Measurements from ENCODE around the gene AMOTL2.

Gene AMOTL2

DNA sequence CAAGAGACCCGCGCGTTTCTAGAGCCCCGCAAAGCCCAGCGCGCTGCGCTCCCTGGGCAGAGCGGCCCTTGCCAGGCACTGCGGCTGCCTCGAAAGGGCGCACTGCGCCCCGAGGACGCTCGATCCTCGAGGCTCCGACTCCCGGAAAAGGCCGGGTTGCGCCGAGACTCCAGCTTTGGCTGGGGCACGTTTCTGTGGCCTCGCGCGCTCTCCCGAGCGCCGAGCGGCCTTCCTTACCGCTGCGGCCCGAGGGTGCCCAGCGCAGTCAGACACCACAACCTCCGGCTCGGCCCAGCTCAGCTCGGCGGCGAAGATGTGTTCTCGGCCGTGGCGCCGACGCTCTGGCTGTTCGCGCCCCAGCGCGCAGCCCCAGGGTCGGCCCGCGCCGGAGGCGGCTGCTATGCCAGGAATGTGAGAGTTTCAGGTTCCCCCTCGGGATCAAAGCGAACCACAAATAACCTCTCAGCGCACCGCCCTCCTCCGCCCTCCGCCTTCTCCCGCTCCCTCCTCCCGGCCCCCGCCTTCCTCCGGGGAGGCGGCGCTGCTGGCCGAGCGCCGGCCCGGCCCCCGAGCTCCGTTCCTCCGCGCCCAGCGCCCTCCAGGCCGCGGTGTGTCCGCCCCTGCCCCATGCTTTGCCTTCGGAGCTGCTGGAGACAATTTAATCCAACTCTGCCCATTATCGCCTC is at the start of gene AMOTL2:
Gene AMOTL2 (minus strand): TSS at position 343 of the 686 bp plus-strand sequence. CDS start 3,014 bp downstream, outside the sequence.
- DNase-seq, result no peak

DNA sequence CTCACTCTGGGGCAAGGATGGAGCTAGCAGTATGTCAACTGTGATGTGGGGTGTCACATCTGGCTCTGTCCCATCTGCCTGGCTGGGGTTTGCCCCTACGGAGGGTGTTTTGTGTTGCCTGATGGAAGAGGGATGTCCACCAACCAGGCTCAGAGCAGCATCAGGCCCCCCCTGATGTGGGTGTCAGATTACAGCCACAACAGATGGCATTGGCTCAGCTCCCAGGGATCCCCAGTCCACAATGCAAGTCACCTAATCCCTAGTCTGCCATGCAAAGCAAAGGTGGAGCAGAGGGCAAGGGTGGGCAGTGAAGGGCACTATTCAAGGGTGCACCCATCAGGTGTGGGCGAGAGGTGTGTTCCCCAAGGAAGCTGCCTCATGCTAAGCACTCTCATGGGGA is 48.9 kb upstream of the AMOTL2 start:
- DNase-seq, result no peak

DNA sequence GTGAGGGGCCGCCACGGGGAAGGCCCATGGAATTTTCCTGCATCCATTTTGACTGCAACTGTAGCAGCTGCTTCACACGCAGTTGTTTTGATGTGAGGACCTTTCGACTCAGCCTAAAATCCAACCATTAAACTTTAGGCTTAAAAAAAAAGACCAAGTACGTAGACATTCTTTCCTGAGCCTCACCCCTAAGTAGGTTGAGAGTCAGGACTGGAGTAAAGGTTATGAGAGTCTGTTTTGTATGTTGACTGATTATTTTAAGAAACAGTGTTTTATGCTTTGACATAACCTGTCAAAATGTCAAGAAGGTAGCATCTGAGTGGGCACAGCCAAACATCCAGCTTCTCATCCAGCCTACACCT is 45.7 kb upstream of the AMOTL2 start:
- no peak for DNase-seq

DNA sequence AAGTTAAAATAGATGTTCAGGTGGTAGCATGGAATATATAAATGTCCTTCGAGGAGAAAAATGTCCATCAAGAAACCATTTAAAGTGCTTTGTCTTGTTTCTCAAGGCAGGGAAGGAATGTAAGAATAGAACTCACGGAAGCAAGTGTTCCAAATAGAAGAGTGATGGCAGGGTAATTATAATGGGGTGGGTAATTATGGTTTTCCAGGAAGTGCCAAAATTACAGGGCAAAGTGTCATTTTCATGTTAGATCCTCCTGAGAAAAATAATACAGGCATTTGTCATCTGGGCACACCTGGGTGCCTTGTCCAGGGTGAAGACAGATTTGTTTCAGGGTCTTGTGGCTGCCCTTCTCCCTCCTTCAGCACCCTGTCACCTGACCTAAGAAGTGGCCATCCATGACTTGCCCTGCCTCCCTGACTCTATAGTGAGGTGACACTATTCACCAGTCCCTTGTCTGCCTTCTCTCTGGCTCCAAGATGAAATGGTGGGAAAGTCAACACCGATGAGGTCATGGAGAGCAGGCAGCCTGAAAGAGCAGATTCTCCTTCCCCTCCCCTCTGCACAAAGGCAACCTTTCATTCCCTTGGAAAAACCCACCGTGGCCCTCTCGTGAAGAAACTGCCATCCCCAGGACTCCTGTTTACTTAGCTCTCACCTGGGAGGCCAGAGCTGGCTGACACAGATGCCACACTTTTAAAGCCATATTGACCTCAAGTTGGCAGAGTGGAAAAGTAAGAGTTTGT is 45.1 kb upstream of the AMOTL2 start:
- no peak for DNase-seq

DNA sequence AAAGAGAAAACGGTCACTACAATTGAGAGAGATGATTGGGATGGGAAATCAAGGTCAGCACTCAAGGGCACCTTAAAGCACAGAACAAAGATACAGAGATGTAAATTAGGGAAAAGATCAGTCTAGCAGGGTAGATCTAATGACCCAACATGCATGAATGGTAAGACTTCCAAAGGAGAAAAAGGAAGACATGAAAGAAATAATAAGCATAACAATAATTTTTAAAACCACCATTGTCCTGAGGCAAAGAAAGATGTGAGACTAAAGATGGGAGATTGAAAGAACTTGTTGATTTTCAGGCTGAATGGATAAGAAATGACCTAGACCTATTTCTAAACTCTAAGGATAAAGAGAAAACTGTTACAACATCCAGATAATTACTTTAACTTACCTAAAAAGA is 34.8 kb upstream of the AMOTL2 start:
- DNase-seq, result no peak

DNA sequence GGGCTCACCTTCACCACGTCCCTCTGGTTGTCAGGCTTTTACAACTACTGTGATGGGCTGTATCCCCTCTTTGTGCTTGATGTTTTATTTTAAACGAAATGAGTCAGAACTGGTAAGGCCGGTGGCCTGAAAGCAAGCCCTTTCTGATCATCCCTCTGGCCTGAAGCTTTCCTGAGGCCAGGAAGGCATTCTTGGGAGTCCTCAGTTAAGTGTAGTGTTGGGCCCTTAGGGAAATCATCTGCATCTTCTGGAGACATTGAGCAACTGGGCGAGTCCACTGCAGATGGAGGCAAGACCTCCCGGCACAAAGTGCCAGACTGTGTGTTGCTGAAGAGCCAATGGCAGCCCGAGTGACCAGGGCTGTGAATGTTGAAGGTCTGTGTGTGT is 33.0 kb upstream of the AMOTL2 start:
- no peak for DNase-seq

DNA sequence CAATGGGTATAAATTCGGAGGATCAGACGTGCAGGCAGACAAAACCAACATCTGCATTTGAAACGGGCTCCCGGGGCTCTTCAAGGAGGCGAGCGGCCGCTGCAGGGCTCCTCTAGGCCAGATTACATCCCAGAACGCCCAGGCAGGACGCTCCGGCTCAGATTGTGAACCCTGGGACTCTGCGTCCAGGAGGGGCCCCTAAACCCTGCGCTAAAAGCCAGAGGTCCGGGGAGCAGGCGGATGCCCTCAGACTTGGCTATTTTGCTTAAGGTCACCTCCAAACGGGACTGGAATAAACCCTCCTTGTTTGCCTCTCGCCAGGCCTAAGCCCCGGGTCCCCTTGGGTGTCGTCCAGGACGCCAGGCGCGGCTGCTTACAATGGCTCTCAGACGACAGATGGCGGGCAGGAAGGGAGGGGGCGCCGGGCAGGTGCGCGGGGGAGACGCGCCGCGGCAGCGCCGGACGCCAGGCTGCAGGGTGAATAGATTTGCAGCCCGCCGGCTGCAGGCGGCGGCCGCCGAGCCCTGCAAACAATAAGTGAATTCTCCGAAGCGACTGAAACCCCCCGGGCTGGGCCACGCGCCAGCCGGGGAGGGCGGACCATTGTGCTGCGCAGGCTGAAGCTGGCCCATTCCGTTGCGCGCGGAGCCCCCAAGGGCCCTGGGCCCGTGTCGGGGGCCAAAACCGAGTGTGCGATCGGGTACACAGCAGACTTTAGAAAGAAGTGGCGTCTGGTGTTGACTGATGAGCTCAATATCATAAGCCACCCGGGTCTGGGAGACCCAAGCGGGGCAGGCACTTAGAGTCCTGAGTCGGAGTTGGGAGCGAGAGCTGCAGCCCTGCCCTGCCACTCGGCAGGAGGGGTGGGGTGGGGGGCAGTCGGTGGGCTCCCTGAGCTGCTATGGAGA is 32.3 kb upstream of the AMOTL2 start:
- DNase-seq, result no peak

DNA sequence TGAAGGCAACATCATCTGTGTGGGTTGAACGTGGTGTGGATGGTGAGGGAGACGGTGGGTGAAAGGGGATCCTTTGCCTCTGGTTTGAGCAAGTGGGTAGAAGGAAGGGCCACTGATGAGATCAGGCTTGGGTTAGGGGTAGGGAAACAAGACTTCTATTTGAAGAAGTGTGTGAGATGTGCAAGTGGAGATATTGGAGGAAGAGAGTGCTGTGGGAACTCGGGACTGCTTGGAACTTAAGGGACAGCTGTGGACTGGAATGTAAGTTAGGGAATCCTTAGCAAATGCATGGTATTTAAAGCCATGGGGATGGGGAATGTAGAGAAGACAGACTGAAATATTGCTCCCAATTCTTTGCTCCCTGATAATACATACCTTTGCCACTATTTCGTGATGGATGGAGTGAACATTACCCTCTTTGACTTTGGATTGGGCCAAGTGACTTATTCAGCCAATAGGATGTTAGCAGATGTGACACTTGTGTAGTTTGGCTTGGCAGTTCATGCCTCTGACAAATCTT is 30.2 kb upstream of the AMOTL2 start:
- no peak for DNase-seq

DNA sequence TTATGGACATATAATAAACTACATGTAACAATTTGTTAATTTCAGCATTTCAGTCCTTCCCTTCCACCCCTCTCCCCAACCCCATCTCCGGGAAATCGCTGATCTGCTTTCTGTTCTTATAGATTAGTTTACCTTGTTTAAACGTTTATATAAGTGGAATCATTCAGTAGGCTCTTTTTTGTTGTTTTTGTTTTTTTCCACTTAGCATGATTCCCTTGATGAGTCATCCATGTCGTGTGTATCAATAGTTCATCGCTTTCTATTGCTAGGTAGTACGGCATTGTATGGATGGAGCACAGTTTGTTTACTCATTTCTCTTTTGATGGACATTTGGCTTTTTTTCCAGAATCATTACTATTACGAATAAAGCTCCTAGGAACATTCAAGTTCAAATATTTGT is 23.5 kb upstream of the AMOTL2 start:
- no peak for DNase-seq

DNA sequence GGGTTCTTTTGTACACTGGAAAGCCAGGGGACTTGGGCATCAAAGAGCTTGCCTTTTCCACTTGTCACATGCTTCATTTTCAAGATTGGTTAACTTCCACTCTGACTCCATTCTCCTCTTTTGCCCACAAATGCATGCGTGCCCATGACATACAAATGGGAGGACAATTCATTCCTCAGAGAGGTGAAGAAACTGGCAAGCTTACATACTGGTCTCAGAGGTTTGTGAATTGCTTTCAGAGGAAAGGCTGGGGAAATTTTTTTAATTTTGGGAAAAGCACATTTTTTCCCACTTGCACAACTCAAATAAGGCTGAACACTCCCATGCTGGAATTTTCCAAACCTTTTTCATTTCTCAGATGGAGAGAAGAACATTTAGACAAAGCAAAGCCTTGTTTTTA is 20.9 kb upstream of the AMOTL2 start:
- DNase-seq, result no peak

DNA sequence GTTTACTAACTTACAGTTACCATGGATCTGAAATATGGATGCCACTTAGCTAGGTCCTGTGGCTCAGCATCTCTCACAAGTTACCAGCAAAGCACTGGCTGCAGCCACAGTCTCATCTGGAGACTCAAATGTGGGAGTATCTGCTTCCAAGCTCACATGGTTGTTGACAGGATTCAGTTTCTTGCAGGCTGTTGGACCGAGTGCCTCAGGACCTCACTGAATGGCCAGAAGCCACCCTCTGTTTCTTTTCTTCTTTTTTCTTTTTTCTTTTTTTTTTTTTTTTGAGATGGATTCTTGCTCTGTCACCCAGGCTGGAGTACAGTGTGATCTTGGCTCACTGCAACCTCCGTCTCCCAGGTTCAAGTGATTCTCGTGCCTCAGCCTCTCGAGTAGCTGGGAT is 20.1 kb upstream of the AMOTL2 start:
- DNase-seq, result no peak

DNA sequence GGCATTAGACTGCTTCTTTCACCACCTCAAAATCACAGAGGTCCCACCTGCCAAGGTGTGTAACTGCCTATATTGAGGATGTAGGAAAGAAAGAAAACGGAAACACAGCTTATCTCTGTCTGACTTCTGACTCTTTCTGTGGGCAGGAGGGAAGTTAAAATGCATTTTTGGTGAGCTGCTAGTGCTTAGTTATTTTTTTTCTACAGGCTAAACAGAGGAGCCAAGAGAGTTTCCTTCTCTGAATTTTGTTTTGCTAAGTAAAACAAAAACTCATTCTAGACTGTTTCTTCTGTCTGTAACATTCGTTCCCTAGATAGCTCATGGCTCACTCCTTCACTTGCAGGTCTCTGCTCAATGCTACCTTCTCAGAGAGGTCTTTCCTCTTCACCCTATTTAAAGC is 18.8 kb upstream of the AMOTL2 start:
- no peak for DNase-seq

DNA sequence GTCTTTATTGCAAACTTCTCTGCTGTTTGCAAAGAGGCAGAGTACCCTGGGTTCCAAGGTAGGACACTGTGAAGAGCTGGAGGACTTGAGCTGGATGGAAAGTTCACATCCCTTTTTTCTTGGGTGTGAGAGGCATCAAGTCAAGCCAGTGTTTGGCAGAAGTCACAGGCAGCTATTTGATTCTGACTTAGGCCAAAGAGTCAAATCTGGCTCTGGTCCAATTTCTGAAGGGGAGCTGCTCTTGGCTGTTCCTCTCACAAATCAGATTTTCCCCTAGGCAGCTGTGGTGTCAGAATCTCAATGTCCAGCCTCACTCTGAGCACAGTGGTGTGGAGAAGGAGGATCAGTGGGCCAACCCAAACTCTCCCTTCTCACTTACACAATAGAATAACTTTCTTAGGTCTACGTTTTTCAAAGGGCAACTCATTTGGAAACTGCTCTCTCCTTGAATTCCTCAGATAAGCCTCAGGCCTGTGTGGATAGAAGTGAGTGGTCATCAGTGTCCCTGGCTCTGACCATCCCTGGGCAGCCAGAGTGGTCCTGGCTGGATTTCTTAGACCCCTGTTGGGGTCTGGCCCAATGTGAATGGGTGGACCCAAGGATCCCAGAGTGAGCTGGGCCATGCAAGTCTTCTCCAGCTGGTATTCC is 18.2 kb upstream of the AMOTL2 start:
- peak; percentile 29 for DNase-seq

DNA sequence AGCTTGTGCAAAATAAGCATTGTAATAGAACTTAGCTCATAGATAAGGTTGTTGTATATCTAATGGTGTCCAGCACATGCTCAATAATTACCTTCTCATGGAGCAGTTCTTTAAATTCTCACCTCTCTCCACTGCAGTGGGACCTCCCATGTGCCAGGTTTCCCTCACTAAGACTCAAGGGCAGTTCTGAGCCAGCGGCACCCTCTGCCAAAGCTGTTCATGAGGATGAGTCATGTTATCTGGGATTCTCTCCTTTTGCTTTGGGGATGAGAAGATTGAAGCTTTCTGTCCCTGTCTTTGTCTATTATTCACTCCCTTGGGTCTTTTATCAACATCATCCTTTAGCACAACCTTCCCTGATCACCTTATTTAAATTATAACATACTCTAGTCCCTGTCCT is 15.6 kb upstream of the AMOTL2 start:
- DNase-seq, result no peak

DNA sequence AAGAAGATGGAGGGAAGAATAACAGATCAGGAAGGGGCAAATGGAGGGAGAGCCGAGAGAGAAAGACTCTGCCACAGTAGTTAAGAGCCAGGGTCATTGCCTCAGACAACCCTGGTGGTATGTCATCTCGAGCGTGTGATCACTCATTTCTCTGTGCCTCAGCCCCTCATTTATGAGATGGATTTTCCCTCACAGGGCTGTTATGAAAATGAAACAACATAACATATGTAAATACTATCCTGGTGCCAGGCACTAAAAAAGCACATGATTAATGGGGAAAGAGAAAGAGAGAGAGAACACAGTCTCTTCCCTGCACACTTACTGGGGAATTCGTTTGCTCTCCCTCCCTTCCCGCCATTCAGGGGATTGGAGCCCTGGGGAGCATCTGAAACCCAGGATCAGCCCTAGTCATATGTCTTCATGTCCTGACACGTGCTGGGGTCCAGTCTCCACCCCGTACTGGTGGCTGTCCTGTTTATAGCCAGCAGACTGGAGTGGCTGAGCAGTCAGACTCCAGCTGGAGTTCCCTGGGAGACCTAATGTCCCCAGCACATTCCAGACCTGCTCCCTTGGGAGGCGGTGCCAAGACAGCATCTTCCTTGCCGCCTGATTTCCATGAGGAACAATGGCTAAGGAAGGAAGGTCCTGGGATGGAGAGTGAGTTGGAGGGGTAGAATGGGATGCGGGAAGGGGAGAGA is 14.7 kb upstream of the AMOTL2 start:
- no peak for DNase-seq

DNA sequence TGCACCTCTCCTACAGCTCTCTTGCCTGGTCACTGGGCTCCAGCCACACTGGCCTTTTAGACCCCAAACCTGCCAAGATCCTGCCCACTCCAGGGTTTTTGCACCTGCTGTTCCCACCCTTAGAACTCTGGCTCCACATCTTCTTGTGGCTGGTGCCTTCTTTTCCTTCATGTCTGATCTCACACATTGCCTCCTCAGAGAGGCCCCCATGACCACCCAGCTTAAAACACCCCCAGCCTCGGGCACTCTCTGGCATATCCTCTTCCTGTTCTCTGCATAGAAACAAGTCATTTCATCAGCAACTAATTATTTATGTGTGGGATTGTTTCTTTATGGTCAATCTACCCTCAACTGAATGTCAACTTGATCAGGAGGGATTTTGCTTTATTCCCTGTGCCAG is 14.0 kb upstream of the AMOTL2 start:
- no peak for DNase-seq

DNA sequence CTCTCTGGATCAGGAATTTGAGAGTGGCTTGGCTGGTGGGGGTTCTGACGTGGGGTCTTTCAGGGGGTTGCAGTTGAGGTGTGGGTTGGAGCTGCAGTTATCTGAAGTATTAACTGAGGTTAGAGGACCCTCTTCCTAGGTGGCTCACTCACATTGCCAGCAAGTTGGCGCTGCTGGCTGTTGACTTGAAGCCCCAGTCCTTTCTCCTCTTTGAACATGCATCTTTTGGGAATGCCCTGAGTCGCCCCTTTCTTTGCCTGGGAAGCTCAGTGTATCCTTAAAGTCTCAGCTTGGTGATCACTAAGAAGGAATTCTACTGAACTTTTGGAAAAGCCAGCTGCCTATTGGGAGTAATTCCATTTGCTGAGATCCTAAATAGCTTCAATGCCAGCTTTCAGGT is 13.0 kb upstream of the AMOTL2 start:
- no peak for DNase-seq

DNA sequence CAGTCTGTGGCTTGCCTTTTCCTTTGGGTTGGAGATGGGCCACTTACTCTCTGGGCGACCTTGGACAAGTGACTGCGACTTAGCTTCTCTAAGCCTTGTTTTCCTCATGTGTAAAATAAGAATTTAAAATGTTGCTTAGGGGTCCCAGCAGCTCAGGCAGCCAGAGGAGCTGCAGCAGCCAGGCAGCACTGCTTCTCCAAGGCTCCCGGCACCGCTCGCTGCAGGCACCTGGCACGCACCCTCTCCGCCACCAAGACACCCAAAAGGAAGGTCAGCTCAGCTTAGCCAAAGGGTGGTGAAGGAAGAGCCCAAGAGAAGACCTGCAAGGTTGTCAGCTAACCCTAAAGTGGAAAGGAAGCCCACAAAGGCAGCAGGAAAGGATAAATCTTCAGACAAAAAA is 10.7 kb upstream of the AMOTL2 start:
- DNase-seq, result no peak

DNA sequence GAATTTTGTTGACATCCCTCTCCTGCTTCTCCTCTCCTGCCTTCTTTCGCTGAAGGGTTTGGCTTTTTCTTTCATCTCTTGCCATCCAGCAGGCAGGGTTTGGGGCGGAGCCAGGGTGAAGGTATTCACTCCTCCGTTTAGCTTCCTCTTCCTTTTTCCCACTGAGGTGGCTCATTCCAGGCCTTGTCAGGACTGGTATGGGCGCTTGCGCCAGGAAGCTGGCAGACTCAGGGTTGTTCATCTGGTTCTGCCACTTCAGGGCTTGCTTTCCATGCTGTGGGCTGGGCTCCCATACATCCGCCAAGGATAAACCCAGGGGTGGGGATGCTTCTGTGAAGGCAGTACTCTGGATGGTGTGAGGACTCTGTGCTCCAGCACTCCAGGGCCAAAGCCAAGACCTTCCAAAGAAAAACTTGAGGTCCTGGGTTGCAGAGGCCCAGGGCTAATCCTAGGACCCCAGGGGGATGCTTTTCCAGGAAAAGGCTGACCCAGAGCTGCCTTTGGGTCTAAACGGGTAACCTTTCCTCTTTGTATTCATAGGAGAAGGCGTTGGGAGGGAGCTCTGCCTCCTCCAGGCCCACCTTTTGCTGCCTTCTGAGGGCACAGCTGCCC is 7.7 kb upstream of the AMOTL2 start:
- DNase-seq, result no peak

DNA sequence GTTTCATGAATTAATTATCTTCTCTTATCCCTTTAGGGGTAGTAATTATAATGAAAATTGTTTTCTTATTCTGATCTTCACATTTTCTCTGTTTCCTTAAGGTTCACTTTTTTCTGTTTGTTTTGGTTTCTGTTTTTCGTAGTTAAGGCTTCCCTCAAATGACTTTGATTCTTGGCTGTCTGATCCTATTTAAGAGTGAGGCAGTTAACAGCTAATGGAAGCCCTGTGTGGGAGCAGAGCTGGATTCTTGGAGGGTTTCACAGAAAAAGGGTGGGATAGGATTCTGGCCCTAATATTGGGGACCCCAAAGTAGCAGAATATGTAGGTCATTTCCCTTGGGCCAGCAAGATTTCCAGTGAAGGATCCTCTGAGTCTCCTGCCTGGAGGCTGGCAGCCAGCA is 6.8 kb upstream of the AMOTL2 start:
- no peak for DNase-seq

DNA sequence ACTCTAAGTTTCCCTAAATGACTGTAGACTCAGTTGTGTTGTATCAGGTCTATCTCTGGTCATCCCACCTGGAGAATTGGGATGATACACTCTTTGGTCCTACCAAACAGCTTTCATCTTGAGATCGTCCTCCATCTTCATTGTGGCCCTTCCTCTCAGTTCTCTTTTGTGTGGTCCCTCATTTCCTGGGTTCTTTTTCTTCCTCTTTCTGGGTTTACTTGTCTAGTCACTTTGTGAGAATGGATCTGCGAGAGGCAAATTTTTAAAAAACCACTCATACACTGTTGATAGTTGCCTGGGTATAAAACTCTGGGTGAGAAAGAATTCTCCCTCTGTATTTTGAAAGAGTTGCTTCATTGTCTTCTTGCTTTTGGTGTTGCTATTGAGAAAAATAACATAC is 6.0 kb upstream of the AMOTL2 start:
- no peak for DNase-seq

DNA sequence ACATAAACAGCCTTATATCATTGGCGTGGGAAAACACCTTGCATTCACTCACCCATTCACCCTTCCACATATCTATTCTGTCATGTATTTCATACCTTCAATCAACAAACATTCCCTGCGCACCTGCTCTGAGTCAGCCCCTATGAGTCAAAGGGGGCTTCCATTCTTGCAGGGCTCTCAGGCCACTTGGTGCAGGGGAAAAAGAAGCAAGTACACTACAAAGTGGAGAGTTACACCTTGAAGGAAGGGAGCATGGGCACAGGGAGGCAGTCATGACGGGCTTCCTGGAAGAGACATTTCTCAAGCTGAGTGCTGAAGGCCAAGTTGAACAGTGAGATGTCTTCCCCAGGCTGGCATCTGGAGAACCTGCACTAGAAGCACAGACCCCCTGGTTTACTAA is 4.6 kb upstream of the AMOTL2 start:
- no peak for DNase-seq

All from OCI-M1 (cell line).